ENCODE data around the gene F2RL3.

The F2RL3 gene

DNA sequence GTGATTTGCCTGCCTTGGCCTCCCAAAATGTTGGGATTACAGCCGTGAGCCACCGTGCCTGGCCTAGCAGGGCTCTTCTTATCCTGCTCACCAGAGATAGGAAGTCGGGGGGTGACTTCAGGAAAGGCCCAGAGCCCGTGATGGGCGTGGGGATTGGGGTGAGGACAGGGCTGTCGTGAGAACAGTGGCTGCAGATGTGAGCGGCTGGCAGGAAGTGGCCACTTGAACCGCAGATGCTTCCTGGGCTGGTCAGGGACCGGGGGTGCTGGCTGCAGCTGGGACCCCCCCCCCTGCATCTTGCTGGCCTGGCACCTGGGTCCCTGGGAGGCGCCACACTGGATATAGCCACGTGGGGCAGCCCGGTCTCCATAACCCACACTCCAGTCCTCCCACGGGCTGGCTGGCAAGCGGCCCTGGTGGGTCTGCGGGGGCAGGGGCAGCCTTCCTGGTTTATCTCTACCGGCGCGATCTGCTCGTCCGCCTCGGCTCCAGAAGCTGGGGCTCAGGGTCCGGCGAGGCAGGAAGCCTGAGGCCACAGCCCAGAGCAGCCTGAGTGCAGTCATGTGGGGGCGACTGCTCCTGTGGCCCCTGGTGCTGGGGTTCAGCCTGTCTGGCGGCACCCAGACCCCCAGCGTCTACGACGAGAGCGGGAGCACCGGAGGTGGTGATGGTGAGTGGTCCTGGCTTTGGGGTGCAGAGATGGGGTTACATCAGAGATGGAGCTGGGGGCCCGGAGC lies at the start of gene F2RL3:
Gene F2RL3, plus strand, starts transcription at position 371 of the 737 bp plus-strand sequence. Its CDS starts 191 bp downstream, at position 562.
- TF ChIP-seq, protein P1, sequence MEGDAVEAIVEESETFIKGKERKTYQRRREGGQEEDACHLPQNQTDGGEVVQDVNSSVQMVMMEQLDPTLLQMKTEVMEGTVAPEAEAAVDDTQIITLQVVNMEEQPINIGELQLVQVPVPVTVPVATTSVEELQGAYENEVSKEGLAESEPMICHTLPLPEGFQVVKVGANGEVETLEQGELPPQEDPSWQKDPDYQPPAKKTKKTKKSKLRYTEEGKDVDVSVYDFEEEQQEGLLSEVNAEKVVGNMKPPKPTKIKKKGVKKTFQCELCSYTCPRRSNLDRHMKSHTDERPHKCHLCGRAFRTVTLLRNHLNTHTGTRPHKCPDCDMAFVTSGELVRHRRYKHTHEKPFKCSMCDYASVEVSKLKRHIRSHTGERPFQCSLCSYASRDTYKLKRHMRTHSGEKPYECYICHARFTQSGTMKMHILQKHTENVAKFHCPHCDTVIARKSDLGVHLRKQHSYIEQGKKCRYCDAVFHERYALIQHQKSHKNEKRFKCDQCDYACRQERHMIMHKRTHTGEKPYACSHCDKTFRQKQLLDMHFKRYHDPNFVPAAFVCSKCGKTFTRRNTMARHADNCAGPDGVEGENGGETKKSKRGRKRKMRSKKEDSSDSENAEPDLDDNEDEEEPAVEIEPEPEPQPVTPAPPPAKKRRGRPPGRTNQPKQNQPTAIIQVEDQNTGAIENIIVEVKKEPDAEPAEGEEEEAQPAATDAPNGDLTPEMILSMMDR (IDR thresholded peaks at IDR 0.05; ENCODE audit: low read length, missing control alignments): no peak
- DNase-seq (ENCODE audit: low read depth): peak; percentile 68
- no peak within 1 kb of the TSS for H3K4me3 ChIP-seq (replicated peaks; ENCODE audit: low read depth, low read length)

DNA sequence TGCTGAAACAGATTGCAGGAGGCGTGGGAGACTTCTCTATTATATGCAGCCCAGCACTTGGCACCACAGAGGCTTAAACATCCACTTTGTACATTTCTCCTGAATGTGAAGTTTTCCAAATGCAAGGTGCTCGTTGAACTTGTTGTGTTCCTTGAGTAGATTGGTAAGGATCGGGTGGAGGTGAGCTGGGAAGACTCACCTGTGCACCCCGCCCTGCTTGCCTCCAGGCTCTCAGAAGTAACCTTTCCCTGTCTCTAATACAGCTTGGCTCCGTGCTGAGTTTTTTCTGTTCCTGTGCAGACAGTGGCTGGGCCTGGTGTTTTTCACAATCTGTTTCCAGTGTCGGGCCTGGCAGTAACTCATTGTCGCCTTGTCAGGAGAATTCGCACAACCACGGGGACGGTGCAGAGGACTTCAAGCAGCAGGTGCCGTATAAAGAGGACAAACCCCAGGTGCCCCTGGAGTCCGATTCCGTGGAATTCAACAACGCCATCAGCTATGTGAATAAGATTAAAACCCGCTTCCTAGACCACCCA lies 47.3 kb upstream of the F2RL3 start:
- no peak for DNase-seq (ENCODE audit: low read depth)
- H3K4me3 ChIP-seq (replicated peaks; ENCODE audit: low read depth, low read length): no peak overlapping the region
- TF ChIP-seq, protein P1 (IDR thresholded peaks at IDR 0.05; ENCODE audit: low read length, missing control alignments): no peak

DNA sequence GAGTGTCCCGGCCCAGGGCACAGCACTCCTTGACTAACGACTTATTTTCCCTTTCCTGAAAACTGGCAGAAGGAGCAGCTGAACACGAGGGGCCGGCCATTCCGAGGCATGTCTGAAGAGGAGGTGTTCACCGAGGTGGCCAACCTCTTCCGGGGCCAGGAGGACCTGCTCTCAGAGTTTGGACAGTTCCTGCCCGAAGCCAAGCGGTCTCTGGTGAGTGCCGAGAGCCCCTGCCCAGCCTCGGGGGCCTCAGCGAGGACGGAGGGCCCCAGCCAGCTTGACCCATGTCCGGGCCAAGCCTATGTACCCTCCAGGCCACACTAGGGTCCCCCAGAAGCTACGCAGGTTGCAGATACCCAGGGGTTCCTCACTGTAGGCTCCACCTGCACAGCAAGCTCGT lies 41.9 kb upstream of the F2RL3 start:
- no peak overlapping the region for H3K4me3 ChIP-seq (replicated peaks; ENCODE audit: low read depth, low read length)
- DNase-seq (ENCODE audit: low read depth): no peak

DNA sequence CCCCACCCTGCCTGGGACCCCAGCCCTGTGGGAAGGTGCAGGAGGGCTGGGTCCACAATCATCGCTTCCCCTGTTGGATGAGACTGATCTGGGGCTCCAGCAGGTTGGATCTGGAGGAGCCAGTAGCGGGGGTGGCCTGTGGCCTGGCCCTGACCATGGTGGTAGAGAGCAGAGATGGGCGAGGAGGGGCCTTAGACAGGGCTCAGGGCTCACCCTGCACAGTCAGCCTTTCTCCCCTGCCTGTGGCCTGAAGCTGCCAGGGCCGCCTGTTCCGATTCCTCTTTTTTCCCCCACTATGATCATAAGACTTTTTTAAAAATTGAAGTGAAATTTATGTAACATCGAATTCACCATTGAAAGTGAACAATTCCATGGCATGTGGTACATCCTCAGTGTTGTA lies 41.4 kb upstream of the F2RL3 start:
- DNase-seq (ENCODE audit: low read depth): no peak
- TF ChIP-seq, protein P1 (IDR thresholded peaks at IDR 0.05; ENCODE audit: low read length, missing control alignments): no peak
- H3K4me3 ChIP-seq (replicated peaks; ENCODE audit: low read depth, low read length): no peak overlapping the region

More for the DNA sequence above, 41.9 kb upstream of the F2RL3 start:
- TF ChIP-seq, protein P1 (IDR thresholded peaks at IDR 0.05; ENCODE audit: low read length, missing control alignments): no peak

DNA sequence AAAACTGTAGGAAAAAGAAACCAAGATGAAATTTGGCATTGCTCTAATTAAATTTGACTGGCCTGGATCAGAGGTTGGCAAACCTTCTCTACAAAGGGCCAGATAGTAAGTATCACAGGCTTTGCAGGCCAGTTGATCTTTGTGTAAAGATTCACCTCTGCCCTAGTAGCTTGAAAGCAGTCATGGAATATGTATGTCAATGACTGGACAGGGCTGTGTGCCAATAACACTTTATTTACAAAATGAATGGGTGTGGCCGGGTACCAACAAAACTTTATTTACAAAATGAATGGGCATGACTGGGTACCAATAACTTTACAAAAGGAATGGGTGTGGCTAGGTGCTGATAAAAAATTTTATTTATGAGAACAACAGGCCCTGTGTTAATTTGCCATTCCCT lies 39.6 kb upstream of the F2RL3 start:
- no peak for DNase-seq (ENCODE audit: low read depth)
- TF ChIP-seq, protein P1 (IDR thresholded peaks at IDR 0.05; ENCODE audit: low read length, missing control alignments): no peak
- no peak overlapping the region for H3K4me3 ChIP-seq (replicated peaks; ENCODE audit: low read depth, low read length)

DNA sequence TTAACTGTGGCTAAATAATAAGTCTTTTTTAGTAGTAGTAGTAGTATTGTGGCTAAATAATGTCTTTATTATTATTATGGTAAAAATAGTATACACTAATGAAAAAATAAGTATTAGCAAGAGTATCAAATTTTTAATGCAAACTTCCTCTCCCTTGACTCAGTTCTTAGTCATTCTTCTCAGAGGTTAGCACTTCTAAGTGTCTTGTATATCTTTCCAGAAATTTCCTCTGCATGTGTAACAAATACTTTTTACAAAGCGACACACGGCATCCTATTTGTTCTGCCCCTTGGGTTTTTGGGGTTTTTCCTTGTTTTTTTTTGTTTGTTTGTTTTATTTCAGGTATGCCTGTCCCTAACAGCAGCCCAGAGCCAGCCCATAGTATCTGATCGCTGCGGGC lies 38.7 kb upstream of the F2RL3 start:
- H3K4me3 ChIP-seq (replicated peaks; ENCODE audit: low read depth, low read length): no peak overlapping the region
- TF ChIP-seq, protein P1 (IDR thresholded peaks at IDR 0.05; ENCODE audit: low read length, missing control alignments): no peak
- DNase-seq (ENCODE audit: low read depth): no peak

Data from fibroblast of pulmonary artery (primary cell).